Fibroblast of upper back skin (primary cell): ENCODE measurements around the gene PTX3.

ENCODE experiments used
- DNase-seq: peaks from one replicate; pipeline ENCODE4 v3.0.0-alpha.2; 2013

Gene PTX3

DNA sequence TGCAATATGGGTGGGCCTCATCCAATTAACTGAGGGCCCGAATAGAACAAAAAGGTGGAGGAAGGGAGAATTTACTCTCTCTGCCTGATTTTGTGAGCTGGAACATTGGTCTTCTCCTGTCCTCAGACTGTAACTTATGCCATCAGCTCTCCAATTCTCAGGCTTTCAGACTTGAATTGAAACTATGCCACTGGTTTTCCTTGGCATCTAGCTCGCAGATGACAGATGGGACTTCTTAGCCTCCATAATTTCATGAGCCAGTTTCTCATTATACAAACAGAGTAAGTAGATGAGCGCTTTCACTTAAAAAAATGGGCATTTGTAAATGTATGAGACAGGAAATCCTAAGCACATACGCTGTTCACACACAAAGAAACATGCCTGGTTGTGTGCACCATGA lies 8.7 kb upstream of the PTX3 start:
- no peak for DNase-seq

GRCh38 chr3:157428853-157429252 lies 7.8 kb upstream of the PTX3 start:
- DNase-seq = peak; percentile 64

DNA sequence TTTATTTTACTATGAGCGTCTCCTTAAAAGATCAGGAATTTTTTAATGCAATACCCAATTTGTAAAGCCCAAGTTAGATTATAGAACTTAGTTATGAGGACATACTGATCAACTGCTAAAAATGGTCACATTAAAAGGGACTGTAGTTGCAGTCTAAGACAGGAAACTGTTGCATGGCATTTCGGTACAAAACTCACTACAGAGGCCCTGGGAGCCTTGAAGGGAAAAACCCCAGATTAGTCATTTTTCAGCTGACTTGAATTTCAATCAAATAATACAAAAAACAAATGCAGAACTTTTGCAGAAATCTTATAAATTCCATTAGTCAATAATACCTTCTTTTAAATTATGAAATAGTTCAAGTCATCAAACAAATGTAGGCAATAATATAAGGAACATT lies 6.9 kb upstream of the PTX3 start:
- no peak for DNase-seq

GRCh38 chr3:157438194-157438730 lies 1.6 kb downstream of the PTX3 start:
- no peak for DNase-seq

DNA sequence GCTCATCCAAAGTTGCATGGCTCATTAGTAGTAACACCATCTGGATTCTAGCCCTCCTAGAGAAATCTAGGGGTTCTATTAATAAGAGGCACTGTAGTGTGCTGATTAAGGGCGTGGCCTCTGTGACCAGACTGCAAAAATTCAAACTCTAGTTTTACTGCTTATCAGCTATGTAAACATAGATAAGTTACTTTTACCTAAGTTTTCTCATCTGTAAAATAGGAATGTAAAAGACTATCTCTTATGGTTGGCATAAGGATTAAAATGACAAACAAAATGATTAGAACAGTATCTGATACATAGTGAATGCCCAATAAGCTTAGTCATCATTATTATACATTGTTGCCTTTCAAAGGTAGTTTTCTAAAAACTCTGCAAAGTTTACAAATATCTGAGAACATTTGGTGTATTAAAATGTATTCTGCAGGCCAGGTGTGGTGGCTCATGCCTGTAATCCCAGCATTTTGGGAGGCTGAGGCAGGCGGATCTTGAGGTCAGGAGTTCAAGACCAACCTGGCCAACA lies 4.5 kb downstream of the PTX3 start:
- DNase-seq = no peak

DNA sequence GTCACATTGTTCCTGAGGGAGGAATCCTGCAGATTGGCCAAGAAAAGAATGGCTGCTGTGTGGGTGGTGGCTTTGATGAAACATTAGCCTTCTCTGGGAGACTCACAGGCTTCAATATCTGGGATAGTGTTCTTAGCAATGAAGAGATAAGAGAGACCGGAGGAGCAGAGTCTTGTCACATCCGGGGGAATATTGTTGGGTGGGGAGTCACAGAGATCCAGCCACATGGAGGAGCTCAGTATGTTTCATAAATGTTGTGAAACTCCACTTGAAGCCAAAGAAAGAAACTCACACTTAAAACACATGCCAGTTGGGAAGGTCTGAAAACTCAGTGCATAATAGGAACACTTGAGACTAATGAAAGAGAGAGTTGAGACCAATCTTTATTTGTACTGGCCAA lies 6.1 kb downstream of the PTX3 start:
- DNase-seq = no peak

DNA sequence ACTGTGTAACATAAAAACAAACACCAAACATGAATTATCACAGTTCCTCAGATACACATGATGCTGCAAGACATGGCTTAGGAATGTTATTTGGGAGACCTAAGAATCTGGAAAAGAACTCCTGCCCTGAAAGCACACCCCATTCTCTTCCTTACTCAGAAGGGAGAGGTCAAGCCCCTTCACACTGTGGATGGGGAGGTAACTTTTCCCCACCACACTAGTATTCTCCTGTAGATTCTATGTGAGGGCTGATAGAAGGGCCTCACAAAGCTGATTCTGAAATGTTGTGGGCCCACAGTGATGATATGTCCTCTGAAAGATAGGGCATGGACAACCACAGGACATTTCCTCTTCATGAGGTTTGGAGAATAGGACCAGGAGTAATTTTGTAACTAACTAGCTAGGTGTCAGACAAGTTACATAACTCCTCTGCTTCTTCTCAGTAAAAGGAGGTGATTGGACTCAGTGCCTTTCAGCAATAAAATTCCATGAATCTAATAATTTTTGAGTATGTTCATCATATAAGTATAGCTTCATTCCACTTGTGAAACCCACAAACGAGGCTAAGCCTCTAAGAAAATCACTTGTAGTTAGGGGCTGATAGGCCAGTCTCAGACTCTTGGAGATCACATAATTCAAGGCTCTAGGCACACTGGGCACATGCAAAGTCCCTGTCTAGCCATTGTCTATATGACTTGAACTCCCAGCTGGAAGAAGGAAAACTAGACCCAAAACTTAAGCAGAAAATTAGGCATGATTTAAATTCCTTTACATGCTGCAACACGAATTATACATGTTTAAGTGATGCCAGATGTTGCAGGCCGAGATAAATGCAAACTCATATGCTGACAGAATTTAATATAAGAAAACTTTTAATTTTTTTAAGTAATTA lies 7.5 kb downstream of the PTX3 start:
- peak; percentile 69 for DNase-seq

DNA sequence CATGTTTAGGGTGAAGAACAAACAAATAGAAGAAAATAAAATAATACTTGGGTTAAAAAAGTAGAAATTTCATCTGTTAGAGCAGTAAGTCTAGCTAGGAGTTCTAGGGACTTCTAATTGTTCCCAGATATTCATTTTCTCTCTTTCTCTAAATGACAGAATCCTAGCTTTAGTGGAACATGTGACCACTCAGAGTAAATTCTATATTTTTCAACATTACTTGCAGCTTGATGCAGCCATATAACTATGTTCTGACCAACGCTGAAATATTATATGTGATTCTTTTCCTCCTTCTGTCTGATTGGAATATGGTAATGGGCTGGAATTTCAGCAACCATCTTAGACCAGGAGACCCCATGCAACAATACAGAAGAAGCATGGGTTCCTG lies 8.1 kb downstream of the PTX3 start:
- DNase-seq = no peak

DNA sequence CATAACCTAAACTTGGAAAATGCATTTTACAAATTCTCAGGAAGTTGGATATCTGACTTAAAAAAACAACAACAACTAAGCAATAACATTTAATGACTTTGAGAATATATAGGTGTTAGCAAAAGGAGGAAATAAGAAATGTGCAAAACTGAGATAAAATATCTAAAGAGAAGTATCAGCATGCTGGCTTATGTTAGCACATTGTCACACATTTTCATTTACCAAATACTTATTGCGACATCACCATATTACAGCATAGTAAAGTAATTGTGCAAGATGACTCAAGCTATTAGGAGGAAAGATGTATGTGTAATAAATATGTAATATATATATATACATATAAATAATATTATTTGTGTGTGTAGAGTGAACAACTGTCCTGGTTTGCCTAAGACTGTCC lies 9.2 kb downstream of the PTX3 start:
- DNase-seq = peak; percentile 66

DNA sequence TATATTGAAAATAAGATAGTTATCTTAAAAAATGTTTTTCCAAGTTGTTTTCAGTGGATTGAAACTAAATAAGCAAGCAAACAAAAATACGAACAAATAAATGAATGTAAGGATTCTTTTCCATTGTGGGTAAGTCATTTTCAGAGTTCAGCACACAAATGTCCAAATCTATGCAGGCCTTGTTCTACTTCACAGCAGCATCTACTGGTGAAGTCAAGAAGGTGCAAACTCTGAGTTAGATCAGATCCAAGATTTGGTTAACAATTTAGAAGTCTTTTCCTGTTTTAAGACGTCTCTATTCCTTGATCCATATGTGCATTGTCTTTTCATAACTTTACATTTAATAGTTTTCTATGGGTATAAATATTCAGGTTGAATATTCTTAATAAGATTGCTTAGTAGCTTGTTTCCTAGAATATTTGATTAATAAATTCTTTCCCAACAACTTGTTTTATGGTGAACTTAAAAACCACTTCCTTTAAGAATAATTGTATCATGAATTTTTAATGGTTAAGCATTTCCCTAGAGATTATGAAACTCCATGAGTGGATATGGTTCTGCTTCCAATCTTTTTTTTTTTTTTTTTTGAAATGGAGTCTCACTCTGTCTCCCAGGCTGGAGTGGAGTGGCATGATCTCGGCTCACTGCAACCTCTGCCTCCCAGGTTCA lies 10.5 kb downstream of the PTX3 start:
- peak; percentile 80 for DNase-seq

- DNase-seq = no peak
Measured at GRCh38 chr3:157452097-157452496, 15.4 kb downstream of the PTX3 start.

DNA sequence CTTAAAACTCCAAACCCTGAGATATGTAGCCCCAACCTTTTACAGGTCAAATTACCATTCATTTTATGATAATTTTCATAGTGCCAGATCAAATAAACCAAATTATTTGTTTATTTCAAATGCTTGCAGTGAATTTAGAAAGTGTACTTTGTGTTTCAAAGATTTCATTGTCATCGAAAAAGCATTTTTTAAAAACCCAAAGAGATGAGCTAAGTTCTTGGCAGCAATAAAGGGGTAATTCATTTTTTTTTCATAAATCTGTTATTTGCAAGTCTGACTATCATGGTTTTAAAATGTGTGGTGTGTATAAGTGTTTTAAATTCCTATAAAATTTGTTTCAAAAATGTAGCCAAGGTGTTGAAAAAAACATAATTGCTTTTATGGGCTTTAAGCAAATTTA lies 17.2 kb downstream of the PTX3 start:
- no peak for DNase-seq

- DNase-seq = no peak
Measured at GRCh38 chr3:157459706-157460105, 23.1 kb downstream of the PTX3 start.

DNA sequence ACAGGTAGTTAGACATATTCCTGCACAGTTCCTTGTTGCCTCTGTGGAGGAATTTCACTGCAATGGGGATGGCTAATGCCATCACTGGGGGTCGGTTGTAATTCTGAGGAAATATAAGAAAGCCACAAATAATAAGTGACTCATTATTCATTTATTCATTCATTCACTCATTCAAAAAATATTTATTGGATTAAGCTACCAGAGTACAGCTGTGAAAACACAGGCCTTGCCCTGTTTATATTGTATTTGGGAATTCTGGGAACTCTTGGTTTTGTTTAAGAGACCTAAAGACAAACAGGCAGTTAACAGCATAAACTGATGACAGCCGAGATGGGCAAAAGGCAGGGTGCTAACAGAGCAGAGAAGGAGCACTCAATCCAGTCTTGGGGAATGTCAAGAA lies 23.6 kb downstream of the PTX3 start:
- DNase-seq = peak; percentile 92

DNA sequence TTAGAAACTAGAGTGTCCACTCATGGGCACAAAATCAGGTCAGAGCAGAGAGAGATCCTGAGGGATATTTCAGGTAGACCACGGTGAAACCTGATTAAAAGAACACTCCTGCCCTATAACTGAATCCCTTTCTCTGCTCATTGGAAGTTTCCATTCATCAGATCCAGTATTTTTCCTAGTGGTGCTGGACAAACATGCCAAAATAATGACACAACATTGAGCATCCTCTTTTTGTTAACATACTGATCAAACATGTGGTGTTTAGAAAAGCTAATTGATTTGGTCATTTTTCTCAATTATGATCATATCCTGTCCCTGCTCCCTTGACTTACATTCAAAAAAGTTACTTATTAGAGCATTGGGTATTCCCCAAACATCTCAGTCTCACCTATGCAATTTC lies 27.2 kb downstream of the PTX3 start:
- DNase-seq = no peak

DNA sequence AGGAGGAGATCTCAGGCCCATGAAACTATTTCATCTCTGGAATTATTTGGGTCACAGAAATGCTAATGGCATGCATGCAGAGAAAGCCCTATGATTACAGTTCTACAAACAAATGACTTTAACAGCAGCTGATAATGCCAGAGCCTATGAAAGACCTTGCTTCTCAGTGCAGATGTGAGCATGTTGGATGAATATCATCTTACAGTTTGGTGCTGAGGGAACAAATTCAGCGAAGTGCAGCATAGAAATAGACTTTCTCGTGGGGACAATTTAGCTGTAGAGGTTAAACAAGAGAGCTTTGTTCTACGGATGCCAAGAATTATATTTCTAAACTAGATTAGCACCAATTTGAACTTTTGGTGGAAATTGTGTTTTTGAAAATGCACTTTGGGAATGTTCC lies 27.7 kb downstream of the PTX3 start:
- no peak for DNase-seq

DNA sequence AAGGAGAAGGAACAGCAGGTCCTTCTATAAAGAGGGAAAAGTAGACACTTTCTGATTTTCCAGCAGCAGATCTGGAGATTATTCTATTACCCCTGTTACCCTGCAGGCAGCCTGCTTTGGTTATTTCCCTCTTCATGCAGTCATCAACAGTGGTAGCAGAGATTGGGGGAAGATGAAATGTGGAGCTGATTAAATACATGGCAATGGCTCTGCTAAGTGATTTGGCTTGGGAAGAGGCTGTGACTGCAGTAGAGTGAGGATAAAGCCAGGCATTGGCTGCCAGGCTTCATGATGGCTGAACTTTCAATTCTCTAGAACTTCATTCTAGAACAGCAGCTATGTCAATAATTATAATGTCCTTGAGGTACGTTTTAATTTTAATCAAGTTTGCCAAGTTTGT lies 29.1 kb downstream of the PTX3 start:
- peak; percentile 35 for DNase-seq

DNA sequence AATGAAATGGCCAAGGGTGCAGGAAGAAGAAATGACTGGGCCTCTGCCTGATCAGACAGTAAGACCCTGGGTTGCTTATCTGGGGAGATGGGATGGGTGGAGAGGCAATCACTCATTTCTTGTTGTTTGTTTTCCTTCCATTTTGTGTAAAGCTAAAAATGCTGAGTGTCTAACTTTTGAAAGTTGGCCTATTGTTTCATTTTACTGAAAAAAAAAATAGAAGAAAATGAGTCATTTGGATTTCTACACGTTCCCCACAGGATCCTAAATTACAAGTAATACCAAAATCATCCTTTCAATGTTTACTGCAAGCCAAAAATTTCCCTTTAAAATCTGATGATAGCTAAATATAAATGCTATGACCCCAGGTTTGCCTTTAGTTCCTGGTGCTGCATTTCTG lies 30.6 kb downstream of the PTX3 start:
- DNase-seq = no peak

DNA sequence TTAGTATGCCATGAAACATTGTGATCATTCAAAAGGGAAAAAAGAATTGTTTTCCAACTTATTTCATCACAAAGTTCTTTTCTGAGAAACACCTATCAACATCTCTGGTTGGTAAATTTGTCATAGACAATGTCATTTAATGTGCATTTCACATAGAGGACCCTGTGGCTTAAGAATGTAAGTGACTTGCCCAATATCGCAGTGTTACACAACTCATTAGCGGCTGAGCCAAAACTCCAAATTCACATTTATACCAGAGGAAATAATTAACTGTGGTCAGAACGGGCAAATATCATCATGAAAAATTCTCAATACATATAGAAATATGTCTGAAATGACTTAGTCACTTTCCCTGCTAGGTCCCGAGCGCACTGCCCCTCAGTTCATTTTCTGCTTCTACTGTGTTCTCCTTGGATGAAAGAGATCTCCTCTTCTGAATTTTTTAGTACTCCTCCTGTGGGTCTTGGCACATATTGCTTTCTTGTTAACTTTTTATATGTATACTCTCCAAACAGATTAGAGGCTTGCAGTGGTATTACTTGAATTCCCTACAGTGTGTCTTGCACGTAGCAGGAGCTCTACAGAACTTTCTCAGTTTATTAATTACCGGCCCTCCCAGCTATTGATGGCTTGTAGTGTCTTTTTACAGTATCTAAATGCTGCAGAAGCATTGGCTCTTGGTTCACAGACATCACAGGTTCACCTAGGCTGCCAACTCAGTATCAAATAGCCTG lies 33.1 kb downstream of the PTX3 start:
- no peak for DNase-seq

DNA sequence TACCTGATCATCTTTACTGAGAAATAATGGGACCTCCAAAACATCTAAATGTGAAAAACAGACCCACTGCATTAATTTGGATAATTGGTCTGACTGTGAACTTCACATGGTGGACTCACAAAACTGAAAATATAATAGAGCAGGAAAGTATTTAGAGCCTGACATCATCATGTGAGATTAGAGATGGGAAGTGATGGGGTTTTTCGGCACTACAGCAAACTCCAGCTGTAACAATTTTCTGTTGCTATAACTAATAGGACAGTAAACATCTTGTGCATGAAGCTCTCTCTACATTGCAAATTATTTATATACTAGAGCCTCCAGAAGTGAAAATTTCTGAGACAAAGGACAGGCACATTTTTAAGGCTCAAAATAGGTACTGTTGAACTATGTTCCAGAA lies 34.4 kb downstream of the PTX3 start:
- DNase-seq = no peak

- DNase-seq = no peak
Measured at GRCh38 chr3:157472648-157473047, 36.0 kb downstream of the PTX3 start.

DNA sequence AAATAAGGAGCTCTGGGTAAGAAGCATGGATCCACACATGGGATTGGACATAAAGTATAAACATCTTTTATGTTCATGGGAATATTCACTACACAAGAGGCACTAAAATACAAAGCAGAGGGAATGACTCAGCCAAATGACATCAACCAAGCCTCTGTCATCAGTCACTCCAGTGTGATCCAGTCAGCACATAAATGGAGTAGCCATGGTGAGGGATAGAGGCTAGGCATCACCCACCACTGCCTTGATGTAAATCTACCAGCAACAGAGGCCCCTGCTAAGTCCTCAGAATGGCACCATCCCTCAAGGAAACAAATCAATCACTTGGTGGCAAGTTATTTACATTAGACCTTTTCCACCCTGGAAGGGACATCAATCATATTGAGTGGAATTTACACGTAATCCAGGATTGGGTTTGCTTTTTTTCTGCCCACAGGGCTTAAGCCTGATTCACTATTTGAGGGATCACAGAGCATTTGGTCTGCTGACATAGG lies 39.3 kb downstream of the PTX3 start:
- peak; percentile 58 for DNase-seq

DNA sequence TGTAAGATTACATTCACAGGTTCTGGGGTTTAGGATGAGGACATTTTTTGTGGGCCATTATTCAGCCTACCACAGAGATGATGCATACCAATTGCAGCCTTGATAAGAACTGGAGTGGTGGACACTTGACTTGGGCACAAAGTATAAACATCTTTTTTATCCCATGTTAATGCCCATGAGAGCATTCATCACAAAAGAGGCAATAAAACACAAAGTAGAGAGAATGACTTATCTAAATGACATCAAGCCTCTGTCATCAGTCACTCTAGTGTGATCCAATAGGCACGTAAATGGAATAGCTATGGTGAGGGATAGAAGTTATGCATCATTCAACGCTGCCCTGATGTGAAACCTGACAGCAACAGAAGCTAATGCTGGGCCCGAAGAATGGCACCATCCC lies 40.8 kb downstream of the PTX3 start:
- DNase-seq = no peak
